ENCODE results near the gene ABCG5. TPM values are rescaled to one million over a fixed set of nuclear protein-coding genes. Genes with fewer than 3 reads are reported as not detected.

ABCG5 gene
- total RNA-seq, 1 donor from 2014 or later: not detected

DNA sequence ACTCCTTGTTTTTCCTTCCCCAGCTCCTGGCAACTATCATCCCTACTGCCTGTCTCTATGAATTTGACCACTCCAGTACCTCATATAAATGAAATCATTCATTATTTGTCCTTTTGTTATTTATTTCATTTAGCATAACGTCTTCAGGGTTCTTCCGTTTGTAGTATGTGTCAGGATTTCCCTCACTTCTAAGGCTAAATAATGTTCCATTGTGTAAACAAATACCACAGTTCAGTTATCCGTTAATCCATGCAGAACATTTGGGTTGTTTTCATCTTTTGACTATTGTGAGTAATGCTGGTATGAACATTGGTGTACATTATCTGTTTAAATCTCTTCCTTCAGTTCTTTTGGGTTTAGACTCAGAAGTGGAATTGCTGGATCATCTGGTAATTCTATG is 46.0 kb downstream of the ABCG5 start:
- H3K27ac Mint-ChIP-seq: no peak overlapping the region
- DNase-seq (ENCODE audit: low spot score in 2 of 2, unreplicated experiment in 2 of 2): no peak
- no peaks in the 10 kb centered on the region for H3K27me3 Mint-ChIP-seq (ENCODE audit: low read depth)
- no peaks in the 10 kb centered on the region for H3K9me3 Mint-ChIP-seq
- TF ChIP-seq, protein P1, sequence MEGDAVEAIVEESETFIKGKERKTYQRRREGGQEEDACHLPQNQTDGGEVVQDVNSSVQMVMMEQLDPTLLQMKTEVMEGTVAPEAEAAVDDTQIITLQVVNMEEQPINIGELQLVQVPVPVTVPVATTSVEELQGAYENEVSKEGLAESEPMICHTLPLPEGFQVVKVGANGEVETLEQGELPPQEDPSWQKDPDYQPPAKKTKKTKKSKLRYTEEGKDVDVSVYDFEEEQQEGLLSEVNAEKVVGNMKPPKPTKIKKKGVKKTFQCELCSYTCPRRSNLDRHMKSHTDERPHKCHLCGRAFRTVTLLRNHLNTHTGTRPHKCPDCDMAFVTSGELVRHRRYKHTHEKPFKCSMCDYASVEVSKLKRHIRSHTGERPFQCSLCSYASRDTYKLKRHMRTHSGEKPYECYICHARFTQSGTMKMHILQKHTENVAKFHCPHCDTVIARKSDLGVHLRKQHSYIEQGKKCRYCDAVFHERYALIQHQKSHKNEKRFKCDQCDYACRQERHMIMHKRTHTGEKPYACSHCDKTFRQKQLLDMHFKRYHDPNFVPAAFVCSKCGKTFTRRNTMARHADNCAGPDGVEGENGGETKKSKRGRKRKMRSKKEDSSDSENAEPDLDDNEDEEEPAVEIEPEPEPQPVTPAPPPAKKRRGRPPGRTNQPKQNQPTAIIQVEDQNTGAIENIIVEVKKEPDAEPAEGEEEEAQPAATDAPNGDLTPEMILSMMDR (IDR thresholded peaks at IDR 0.05; ENCODE audit: unreplicated experiment): no peak
- H3K36me3 Mint-ChIP-seq: peaks cover 34% of the 10 kb centered on the region
- no peaks in the 10 kb centered on the region for H3K4me1 Mint-ChIP-seq
- H3K4me3 Mint-ChIP-seq: no peak overlapping the region

DNA sequence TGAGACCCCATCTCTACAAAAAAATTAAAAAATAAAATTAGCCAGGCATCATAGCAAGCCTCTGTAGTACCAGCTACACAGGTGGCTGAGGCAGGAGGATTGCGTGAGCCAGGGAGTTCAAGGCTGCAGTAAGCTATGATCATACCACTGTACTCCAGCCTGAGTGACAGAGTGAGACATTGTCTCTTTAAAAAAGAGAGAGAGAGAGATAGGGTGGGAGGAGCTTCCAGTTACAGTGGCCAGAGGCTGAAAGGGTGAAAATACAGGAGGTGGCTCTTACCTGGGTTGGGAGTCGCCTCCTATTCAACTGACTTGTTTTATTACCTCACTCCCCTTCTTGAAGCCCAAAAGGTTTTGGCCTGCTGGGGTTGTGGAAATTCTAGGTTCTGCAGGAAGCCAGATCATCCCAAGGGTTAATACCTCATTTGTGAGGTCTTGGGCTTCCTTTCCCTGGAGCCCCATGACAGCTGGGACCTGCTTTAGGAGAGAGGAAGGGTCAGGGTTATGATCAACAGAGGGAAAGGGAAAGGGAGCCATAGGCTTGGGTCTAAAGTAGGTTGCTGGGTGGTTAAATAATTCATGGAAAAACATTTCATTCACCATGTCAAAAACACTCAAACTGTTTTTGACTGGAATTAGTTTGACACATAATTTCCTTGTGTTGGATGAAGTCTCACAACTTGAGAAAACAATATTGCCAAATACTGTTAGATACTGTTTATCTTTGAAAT is 47.4 kb downstream of the ABCG5 start:
- Mint-ChIP-seq H3K36me3 (peaks cover 29% of the 10 kb centered on the region), H3K4me1 (no peaks in the 10 kb centered on the region), H3K27ac (no peak overlapping the region), H3K4me3 (no peak overlapping the region), H3K27me3 (ENCODE audit: low read depth) (no peaks in the 10 kb centered on the region), H3K9me3 (no peaks in the 10 kb centered on the region)
- TF ChIP-seq, protein P1 (IDR thresholded peaks at IDR 0.05; ENCODE audit: unreplicated experiment): no peak
- no peak for DNase-seq (ENCODE audit: low spot score in 2 of 2, unreplicated experiment in 2 of 2)

DNA sequence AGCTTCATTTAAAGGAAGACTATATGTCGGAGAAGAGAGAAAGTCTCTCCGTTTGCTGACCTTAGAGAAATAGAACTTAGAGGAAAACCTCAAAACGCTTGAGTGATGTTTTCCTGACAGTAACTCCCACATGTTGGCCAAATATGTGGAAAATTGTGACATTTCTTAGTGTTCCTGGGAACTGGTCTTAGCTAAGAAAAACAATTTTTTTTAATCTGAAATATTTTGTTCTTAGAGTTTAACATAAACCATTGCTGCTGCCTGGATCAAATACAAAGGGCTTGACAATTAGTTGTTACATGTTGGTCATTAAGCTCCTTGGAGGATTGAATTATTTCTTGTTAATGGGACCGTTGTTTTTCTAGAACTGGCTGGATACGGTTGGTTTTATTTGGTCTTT is 48.5 kb downstream of the ABCG5 start:
- Mint-ChIP-seq H3K27ac (no peak overlapping the region), H3K27me3 (ENCODE audit: low read depth) (no peaks in the 10 kb centered on the region), H3K4me3 (no peak overlapping the region), H3K9me3 (no peaks in the 10 kb centered on the region), H3K36me3 (peaks cover 30% of the 10 kb centered on the region), H3K4me1 (no peaks in the 10 kb centered on the region)
- TF ChIP-seq, protein P1 (IDR thresholded peaks at IDR 0.05; ENCODE audit: unreplicated experiment): no peak
- no peak for DNase-seq (ENCODE audit: low spot score in 2 of 2, unreplicated experiment in 2 of 2)

GRCh38 chr2:43788646-43789045 is 50.0 kb downstream of the ABCG5 start:
- H3K9me3 Mint-ChIP-seq: no peaks in the 10 kb centered on the region

DNA sequence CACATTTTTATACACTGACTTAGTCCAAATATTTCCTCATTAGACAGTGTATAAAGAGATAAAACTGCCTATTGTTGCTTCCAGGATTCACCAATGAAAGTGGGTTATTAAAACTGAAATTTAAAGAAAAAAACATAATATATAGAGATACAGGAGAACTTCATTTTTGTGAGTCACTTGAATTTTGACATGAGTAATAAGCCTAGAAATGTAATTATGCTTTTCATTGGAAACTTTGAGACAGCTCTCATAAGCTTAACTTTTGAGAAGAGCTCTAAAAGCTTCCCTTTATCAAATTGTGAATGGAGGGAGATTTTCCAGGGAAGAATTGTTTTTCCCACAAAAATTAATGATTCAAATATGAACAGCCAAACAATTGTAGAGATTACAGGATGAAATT is 50.7 kb downstream of the ABCG5 start:
- Mint-ChIP-seq H3K36me3 (peaks cover 23% of the 10 kb centered on the region), H3K9me3 (no peaks in the 10 kb centered on the region), H3K4me3 (no peak overlapping the region), H3K27me3 (ENCODE audit: low read depth) (no peaks in the 10 kb centered on the region), H3K4me1 (no peaks in the 10 kb centered on the region), H3K27ac (no peak overlapping the region)
- no peak for DNase-seq (ENCODE audit: low spot score in 2 of 2, unreplicated experiment in 2 of 2)
- TF ChIP-seq, protein P1 (IDR thresholded peaks at IDR 0.05; ENCODE audit: unreplicated experiment): no peak

More at GRCh38 chr2:43788646-43789045, 50.0 kb downstream of the ABCG5 start:
- Mint-ChIP-seq H3K4me1 (no peaks in the 10 kb centered on the region), H3K36me3 (peaks cover 25% of the 10 kb centered on the region), H3K4me3 (no peak overlapping the region), H3K27me3 (ENCODE audit: low read depth) (no peaks in the 10 kb centered on the region), H3K27ac (no peak overlapping the region)
- DNase-seq (ENCODE audit: low spot score in 2 of 2, unreplicated experiment in 2 of 2): no peak
- TF ChIP-seq, protein P1 (IDR thresholded peaks at IDR 0.05; ENCODE audit: unreplicated experiment): no peak
